Stimulated activated CD8-positive, alpha-beta memory T cell treated with anti-CD3 and anti-CD28 coated beads, Interleukin-7, amount 100 ng/mL, for 1 hour (primary cell): ENCODE results near the gene GCKR.

Experiments used
- DNase-seq, 2 donors: peaks; one replicate each; pipeline ENCODE4 v3.0.0-alpha.2; 2020; ENCODE audit warnings: low read depth in 2 of 2

GCKR gene

DNA sequence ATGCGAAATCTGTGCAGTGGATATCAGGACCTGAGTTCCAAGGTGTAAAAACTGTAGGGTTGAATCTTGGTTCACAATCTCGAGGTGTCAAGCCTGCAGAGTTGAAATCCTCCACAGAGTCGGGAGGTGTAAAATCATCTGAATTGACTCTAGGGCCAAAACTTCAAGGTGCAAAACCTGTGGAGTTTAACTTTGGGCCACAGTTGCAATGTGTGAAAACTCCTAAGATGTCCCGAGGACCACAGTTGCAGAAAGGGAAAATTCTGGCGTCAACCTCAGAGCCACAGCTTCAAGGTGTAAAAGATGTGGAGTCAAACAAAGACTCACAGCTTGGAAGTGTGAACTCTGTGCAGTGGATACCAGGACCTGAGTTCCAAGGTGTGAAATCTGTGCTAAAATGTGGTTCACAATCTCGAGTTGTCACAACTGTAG, 76.4 kb downstream of the GCKR start:
- DNase-seq, result no peak
